Measurements from ENCODE around the gene KLK1. TPM values are rescaled to one million over a fixed set of nuclear protein-coding genes. Genes with fewer than 3 reads are reported as not detected.

KLK1 gene
- total RNA-seq, 4 donors from 2014 or later, result 24.5 to 60.2 (median 47.3) TPM

DNA sequence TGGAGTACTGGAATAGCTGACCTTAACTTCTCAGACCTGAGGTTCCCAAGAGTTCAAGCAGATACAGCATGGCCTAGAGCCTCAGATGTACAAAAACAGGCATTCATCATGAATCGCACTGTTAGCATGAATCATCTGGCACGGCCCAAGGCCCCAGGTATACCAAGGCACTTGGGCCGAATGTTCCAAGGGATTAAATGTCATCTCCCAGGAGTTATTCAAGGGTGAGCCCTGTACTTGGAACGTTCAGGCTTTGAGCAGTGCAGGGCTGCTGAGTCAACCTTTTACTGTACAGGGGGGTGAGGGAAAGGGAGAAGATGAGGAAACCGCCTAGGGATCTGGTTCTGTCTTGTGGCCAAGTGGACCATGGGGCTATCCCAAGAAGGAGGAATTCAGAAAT, 37.4 kb upstream of the KLK1 start:
- Histone ChIP-seq H3K4me3 (no peak overlapping the region), H3K27me3 (no peaks in the 10 kb centered on the region), H3K27ac (no peak overlapping the region), H3K36me3 (no peaks in the 10 kb centered on the region), H3K4me1 (no peaks in the 10 kb centered on the region), H3K9me3 (no peaks in the 10 kb centered on the region)
- no peak for DNase-seq
- TF ChIP-seq, protein P1, sequence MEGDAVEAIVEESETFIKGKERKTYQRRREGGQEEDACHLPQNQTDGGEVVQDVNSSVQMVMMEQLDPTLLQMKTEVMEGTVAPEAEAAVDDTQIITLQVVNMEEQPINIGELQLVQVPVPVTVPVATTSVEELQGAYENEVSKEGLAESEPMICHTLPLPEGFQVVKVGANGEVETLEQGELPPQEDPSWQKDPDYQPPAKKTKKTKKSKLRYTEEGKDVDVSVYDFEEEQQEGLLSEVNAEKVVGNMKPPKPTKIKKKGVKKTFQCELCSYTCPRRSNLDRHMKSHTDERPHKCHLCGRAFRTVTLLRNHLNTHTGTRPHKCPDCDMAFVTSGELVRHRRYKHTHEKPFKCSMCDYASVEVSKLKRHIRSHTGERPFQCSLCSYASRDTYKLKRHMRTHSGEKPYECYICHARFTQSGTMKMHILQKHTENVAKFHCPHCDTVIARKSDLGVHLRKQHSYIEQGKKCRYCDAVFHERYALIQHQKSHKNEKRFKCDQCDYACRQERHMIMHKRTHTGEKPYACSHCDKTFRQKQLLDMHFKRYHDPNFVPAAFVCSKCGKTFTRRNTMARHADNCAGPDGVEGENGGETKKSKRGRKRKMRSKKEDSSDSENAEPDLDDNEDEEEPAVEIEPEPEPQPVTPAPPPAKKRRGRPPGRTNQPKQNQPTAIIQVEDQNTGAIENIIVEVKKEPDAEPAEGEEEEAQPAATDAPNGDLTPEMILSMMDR (IDR thresholded peaks at IDR 0.05), result no peak
- TF ChIP-seq POLR2A (IDR thresholded peaks at IDR 0.05), result no peak

DNA sequence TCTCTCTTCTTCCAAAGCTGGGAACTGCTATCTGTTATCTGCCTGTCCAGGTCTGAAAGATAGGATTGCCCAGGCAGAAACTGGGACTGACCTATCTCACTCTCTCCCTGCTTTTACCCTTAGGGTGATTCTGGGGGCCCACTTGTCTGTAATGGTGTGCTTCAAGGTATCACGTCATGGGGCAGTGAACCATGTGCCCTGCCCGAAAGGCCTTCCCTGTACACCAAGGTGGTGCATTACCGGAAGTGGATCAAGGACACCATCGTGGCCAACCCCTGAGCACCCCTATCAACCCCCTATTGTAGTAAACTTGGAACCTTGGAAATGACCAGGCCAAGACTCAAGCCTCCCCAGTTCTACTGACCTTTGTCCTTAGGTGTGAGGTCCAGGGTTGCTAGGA, 36.3 kb upstream of the KLK1 start:
- TF ChIP-seq, protein P1 (IDR thresholded peaks at IDR 0.05), result no peak
- TF ChIP-seq POLR2A (IDR thresholded peaks at IDR 0.05), result no peak
- Histone ChIP-seq H3K4me3 (no peak overlapping the region), H3K36me3 (no peaks in the 10 kb centered on the region)

DNA sequence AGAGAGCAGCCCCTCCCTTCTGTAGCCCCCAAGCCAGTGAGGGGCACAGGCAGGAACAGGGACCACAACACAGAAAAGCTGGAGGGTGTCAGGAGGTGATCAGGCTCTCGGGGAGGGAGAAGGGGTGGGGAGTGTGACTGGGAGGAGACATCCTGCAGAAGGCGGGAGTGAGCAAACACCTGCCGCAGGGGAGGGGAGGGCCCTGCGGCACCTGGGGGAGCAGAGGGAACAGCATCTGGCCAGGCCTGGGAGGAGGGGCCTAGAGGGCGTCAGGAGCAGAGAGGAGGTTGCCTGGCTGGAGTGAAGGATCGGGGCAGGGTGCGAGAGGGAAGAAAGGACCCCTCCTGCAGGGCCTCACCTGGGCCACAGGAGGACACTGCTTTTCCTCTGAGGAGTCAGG, 35.3 kb upstream of the KLK1 start:
- Histone ChIP-seq H3K36me3 (no peaks in the 10 kb centered on the region), H3K4me3 (no peak overlapping the region), H3K27ac (peak overlapping the region in 1 of 4 donors; percentile 13), H3K27me3 (no peaks in the 10 kb centered on the region), H3K4me1 (no peaks in the 10 kb centered on the region), H3K9me3 (no peaks in the 10 kb centered on the region)
- DNase-seq, result peak in 2 of 3 donors; percentile 58 to 62
- TF ChIP-seq POLR2A (IDR thresholded peaks at IDR 0.05), result no peak
- TF ChIP-seq, protein P1 (IDR thresholded peaks at IDR 0.05), result no peak

More for the DNA sequence above, 36.3 kb upstream of the KLK1 start:
- no peaks in the 10 kb centered on the region for H3K4me1 ChIP-seq
- DNase-seq, result no peak
- H3K9me3 ChIP-seq, result no peaks in the 10 kb centered on the region
- no peak overlapping the region for H3K27ac ChIP-seq
- no peaks in the 10 kb centered on the region for H3K27me3 ChIP-seq

DNA sequence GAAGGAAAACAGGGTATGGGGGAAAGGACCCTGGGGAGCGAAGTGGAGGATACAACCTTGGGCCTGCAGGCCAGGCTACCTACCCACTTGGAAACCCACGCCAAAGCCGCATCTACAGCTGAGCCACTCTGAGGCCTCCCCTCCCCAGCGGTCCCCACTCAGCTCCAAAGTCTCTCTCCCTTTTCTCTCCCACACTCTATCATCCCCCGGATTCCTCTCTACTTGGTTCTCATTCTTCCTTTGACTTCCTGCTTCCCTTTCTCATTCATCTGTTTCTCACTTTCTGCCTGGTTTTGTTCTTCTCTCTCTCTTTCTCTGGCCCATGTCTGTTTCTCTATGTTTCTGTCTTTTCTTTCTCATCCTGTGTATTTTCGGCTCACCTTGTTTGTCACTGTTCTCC, 33.8 kb upstream of the KLK1 start:
- no peaks in the 10 kb centered on the region for H3K4me1 ChIP-seq
- no peak overlapping the region for H3K4me3 ChIP-seq
- DNase-seq, result no peak
- TF ChIP-seq, protein P1 (IDR thresholded peaks at IDR 0.05), result no peak
- no peak for TF ChIP-seq POLR2A (IDR thresholded peaks at IDR 0.05)
- no peaks in the 10 kb centered on the region for H3K9me3 ChIP-seq
- no peaks in the 10 kb centered on the region for H3K27me3 ChIP-seq
- H3K27ac ChIP-seq, result no peak overlapping the region
- no peaks in the 10 kb centered on the region for H3K36me3 ChIP-seq

DNA sequence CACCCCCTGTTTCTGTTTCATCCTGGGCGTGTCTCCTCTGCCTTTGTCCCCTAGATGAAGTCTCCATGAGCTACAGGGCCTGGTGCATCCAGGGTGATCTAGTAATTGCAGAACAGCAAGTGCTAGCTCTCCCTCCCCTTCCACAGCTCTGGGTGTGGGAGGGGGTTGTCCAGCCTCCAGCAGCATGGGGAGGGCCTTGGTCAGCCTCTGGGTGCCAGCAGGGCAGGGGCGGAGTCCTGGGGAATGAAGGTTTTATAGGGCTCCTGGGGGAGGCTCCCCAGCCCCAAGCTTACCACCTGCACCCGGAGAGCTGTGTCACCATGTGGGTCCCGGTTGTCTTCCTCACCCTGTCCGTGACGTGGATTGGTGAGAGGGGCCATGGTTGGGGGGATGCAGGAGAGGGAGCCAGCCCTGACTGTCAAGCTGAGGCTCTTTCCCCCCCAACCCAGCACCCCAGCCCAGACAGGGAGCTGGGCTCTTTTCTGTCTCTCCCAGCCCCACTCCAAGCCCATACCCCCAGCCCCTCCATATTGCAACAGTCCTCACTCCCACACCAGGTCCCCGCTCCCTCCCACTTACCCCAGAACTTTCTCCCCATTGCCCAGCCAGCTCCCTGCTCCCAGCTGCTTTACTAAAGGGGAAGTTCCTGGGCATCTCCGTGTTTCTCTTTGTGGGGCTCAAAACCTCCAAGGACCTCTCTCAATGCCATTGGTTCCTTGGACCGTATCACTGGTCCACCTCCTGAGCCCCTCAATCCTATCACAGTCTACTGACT, 31.2 kb upstream of the KLK1 start, which contains the start of gene KLK3:
Gene KLK3 (plus strand): TSS at position 280 of the 775 bp plus-strand sequence. CDS start 41 bp downstream, at position 321.
- no peak for TF ChIP-seq POLR2A (IDR thresholded peaks at IDR 0.05)
- TF ChIP-seq, protein P1 (IDR thresholded peaks at IDR 0.05), result no peak
- Histone ChIP-seq H3K4me1 (no peaks in the 10 kb centered on the region), H3K27me3 (no peaks in the 10 kb centered on the region), H3K36me3 (no peaks in the 10 kb centered on the region), H3K4me3 (no peak within 1 kb of the TSS), H3K27ac (no peak within 1 kb of the TSS), H3K9me3 (no peaks in the 10 kb centered on the region)
- no peak for DNase-seq
